ENCODE results near the gene GDF15.
A peak's percentile ranks its signal among the peaks of the same experiment; 100 is the strongest.

Gene GDF15

GRCh38 chr19:18379803-18380747, 5.9 kb upstream of the GDF15 start (continued):
- peak; percentile 58 for TF ChIP-seq SP2 (tag by site-specific recombination; IDR thresholded peaks at IDR 0.05)
- 0 out of 2 replicates have a peak, but pooled peaks have one; percentile 19 for TF ChIP-seq GLIS2 (tag by site-specific recombination; IDR thresholded peaks at IDR 0.05)
- peak; percentile 53 for TF ChIP-seq SP3 (tag by site-specific recombination; IDR thresholded peaks at IDR 0.05)
- peak; percentile 59; the same call in 1 of the 2 replicates for TF ChIP-seq ZFP69B (tag by site-specific recombination; IDR thresholded peaks at IDR 0.05)
- peak; percentile 13; the same call in 1 of the 2 replicates for TF ChIP-seq KLF16 (tag by site-specific recombination; IDR thresholded peaks at IDR 0.05)
- TF ChIP-seq ZNF513 (tag by site-specific recombination; IDR thresholded peaks at IDR 0.05): no peak
- TF ChIP-seq ZNF776 (tag by site-specific recombination; IDR thresholded peaks at IDR 0.05; ENCODE audit: borderline replicate concordance): no peak
- TF ChIP-seq ZNF24 (tag by site-specific recombination; IDR thresholded peaks at IDR 0.05): peak; percentile 71
- TF ChIP-seq ZNF239 (tag by site-specific recombination; IDR thresholded peaks at IDR 0.05): no peak
- no peak for TF ChIP-seq ZBTB7A (tag by site-specific recombination; IDR thresholded peaks at IDR 0.05; ENCODE audit: low read depth)
- no peak for TF ChIP-seq ZNF701 (tag by site-specific recombination; IDR thresholded peaks at IDR 0.05)
- TF ChIP-seq ZNF121 (tag by site-specific recombination; IDR thresholded peaks at IDR 0.05): peak; percentile 89
- TF ChIP-seq FEZF1 (tag by site-specific recombination; IDR thresholded peaks at IDR 0.05): no peak; the same call in 1 of the 2 replicates
- no peak for TF ChIP-seq ZSCAN18 (tag by site-specific recombination; IDR thresholded peaks at IDR 0.05)
- TF ChIP-seq ZNF704 (tag by site-specific recombination; IDR thresholded peaks at IDR 0.05): no peak
- TF ChIP-seq REST (tag by site-specific recombination; IDR thresholded peaks at IDR 0.05): no peak
- TF ChIP-seq HOXA7 (CRISPR knock-in tag; IDR thresholded peaks at IDR 0.05; ENCODE audit: borderline replicate concordance): no peak
- no peak for TF ChIP-seq ZBTB49 (tag by site-specific recombination; IDR thresholded peaks at IDR 0.05; ENCODE audit: low read depth)
- no peak for TF ChIP-seq ZNF518A (tag by site-specific recombination; conservative IDR thresholded peaks at IDR 0.05; ENCODE audit: low read depth)
- TF ChIP-seq ZNF571 (tag by site-specific recombination; IDR thresholded peaks at IDR 0.05): no peak
